Coronary artery (tissue), 2 donors: ENCODE measurements around the gene RCSD1.

Experiments used
- DNase-seq: peaks from one replicate; pipeline ENCODE4 v3.0.0-alpha.2; 2017; ENCODE audit warnings: low spot score
- H3K27ac ChIP-seq, 2 donors: fragments of 200-600 bp; sonication (generic); one replicate each; pipeline ENCODE4 v1.5.1; 2016 to 2019
- H3K4me3 ChIP-seq: fragments of 200-600 bp; sonication (generic); 2 replicates; pipeline ENCODE4 v1.5.1; 2016; ENCODE audit warnings: mild to moderate bottlenecking, moderate library complexity
- TF ChIP-seq, protein P1 (sequence below): fragments of 200-600 bp; sonication (generic); IDR thresholded peaks from one replicate; pipeline ENCODE4 v1.5.1; 2019; ENCODE audit warnings: antibody characterized with exemption

Gene RCSD1

DNA sequence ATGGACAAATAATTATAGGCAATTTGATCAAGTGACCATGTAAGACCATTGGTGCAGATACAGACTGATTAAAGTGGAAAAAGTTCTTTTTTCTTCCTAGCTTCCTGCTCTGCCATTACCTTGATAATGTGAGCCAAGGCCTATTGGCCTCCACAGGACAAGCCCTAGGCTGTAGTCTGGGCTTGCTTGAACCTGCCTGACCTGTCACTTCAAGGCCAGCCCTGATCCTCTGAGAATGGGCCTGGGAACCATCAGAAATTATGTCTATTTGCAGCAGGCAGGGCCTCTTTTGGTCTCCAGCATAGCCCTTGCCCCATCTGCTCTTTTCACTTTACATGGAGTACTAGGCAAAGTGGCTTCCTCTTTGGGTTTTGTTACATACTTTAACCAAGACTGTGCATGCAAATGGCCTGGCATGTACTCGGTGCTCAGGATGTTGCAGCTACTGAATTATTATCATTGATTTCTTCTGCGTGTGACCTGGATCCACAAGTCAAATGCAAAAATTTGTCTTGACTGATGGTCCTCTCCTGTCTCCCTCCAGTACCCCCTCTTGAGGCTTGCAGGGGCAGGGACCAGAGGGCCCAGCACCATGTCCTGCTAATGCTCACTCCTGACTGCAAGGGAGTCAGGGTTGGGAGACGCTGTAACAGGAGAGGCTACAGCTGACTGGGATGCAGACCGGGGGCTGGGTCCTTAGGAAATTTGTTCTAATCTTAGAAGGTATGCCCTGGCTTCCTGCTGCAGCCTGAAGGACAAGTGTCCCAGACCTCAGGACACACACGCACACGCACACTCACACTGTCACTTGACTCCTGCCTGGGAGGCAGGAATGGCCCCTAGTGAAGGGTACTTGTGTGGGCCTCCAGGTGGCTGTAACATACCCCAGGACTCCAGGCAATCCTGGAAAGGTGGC is 39.4 kb downstream of the RCSD1 start:
- TF ChIP-seq, protein P1, sequence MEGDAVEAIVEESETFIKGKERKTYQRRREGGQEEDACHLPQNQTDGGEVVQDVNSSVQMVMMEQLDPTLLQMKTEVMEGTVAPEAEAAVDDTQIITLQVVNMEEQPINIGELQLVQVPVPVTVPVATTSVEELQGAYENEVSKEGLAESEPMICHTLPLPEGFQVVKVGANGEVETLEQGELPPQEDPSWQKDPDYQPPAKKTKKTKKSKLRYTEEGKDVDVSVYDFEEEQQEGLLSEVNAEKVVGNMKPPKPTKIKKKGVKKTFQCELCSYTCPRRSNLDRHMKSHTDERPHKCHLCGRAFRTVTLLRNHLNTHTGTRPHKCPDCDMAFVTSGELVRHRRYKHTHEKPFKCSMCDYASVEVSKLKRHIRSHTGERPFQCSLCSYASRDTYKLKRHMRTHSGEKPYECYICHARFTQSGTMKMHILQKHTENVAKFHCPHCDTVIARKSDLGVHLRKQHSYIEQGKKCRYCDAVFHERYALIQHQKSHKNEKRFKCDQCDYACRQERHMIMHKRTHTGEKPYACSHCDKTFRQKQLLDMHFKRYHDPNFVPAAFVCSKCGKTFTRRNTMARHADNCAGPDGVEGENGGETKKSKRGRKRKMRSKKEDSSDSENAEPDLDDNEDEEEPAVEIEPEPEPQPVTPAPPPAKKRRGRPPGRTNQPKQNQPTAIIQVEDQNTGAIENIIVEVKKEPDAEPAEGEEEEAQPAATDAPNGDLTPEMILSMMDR = no peak

DNA sequence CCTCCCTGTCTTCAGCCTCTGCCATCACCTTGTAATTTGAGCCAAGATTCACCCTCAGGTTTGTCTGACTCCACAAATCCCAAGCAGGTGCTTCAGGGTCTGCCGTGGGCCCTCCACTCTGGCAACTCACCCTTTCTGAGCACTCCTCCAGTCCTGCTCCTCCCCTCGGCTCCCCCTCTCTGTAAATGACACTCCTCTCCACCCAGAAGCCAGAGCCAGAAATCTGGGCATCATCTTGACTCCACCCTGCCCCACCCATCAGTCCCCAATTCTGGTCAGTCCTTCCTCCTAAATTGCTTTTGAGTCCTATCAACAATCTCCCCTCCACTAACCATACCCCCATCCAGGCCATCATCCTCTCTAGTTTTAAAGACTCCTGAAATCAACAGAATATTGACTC is 40.5 kb downstream of the RCSD1 start:
- TF ChIP-seq, protein P1 = no peak
- DNase-seq = no peak
- Histone ChIP-seq H3K4me3 (no peak overlapping the region), H3K27ac (no peak overlapping the region)

More for the DNA sequence above, 39.4 kb downstream of the RCSD1 start:
- no peak overlapping the region for H3K27ac ChIP-seq
- H3K4me3 ChIP-seq = no peak overlapping the region
- DNase-seq = no peak

DNA sequence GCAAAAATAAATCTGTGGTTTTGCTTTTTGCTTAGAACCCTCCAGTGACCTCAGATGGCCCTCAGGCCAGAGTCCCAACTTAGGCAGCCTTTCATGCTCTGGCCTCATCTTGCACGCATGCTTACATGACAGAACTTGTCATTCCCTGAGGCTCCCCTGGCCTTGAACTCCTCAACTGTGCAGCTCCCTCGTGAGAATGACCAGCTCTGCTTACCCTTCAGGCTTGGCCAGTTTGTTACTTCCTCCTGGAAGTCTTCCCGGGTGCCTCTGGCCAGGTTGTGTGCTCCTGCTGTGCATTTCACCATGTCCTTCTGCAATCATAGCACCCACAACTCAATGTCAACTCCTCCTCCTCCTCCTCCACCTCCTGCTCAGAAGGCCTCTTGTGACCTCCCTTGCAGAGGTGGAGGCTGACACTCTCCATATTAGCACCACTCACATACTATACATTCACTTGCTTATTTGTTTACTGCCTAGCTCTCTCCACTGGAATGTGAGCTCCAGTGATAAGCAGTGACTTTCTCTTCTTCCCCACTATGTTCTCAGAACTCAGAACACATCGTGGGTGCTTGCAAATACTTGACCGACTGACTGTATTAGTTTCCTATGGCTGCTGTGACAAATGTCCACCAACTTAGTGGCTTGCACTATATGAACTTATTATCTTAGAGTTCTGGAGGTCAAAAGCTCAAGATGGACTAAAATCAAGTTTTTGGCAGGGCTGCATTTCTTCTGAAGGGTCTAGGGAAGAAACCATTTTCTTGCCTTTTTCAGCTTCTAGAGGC is 41.9 kb downstream of the RCSD1 start:
- H3K4me3 ChIP-seq = no peak overlapping the region
- TF ChIP-seq, protein P1 = no peak
- H3K27ac ChIP-seq = no peak overlapping the region
- DNase-seq = no peak

DNA sequence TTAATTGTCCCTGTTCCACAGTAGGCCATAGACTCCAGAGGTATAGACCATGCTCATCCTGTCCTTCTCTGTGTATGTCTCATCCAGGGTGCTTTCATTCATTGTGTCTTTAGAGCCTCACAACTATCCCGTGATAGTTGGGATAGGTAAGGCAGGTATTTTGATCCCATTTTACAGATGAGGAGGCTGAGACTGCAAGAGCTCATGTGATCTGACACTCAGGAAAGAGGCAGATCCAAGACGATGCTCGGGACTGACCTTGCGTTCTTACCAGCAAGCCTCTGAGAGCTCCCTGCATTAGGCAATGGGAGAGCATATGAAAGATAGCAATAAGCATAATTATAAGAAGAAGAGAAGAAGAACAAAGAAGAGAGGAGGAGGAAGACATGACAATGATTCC is 42.8 kb downstream of the RCSD1 start:
- H3K27ac ChIP-seq = no peak overlapping the region
- H3K4me3 ChIP-seq = no peak overlapping the region
- TF ChIP-seq, protein P1 = no peak
- no peak for DNase-seq

DNA sequence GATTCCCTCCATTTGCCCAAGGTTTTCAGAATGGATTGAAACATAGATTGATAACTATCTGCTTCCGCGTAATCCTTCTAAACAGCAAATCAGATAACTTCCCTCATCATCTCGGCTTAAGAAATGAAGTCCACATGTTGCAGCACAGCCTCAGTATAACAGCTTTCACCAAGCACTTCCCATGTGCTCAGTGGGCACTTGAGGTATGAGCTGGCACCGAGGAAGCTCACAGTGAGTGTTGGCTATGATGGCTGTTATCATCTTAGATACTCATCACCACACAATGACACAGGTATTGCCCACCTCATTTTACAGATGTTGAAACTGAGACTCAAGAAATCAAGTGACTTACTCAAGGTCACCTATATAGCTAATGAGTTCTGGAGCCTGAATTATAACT is 43.2 kb downstream of the RCSD1 start:
- TF ChIP-seq, protein P1 = no peak
- no peak for DNase-seq
- H3K4me3 ChIP-seq = no peak overlapping the region
- H3K27ac ChIP-seq = no peak overlapping the region

DNA sequence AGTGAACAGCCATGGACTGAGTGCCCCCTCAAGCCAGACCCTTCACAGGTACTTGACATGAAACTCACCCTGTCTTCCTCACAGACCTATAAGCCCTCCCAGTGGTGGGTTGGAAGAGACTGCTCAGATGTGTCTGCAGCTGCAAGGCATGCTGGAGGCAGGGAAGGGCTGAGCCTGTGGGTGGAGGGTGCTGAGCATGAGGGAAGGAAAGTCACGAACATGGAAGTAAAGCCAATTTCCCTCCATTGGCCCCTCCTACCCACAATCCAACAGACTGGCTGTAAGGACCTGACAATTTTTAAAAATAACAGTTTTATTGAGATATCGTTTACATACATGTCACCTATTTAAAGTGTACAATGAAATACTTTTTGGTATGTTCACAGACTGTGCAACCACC is 44.1 kb downstream of the RCSD1 start:
- H3K4me3 ChIP-seq = no peak overlapping the region
- no peak overlapping the region for H3K27ac ChIP-seq
- TF ChIP-seq, protein P1 = no peak
- no peak for DNase-seq
